ENCODE data around the gene FAM174B. TPM values are rescaled to one million over a fixed set of nuclear protein-coding genes. Genes with fewer than 3 reads are reported as not detected.

FAM174B gene
- 0.94 and 1.6 TPM in 2 replicates for total RNA-seq

DNA sequence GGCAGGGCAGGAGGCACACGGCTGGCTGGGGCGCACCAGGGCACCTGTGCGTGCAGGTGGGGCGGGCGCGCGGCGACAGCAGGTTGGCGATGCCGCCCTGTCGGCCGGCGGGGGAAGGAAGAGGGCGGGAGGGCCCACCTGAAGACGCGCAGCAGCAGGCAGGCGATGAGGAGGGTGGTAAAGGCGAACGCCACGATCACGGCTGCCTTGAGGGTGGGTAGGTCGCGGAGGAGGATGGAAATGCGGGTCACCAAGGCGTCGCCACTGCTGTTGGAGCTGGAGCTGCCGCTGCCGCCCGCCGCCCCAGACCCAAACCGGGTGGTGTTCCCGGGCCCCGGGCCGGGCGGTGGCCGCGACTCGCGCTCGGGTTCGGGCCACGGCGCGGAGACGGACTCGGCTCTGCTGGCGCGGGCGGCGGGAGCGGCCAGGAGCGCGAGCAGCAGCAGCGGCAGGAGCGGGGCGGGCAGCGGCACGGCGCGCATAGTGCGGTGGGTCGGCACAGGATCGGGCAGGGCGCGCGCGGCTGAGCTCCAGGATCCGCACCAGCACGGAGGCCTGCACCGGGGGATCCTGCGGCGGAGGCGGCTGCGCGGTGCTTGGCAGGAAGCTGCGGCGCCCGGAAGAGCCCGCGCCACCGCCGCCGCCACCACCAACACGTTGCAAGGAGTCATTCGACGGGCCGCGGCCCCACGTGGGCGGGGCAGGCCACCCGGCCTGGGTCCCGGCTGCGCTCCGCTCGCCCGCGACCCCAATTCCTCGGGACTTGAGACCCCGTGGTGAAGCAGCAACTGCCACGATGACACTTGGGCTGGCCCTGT is at the start of gene FAM174B:
Gene FAM174B (minus strand): TSS at position 598 of the 818 bp plus-strand sequence.

Other genes starting within 250 kb of the FAM174B start
- 29.3 and 29.9 TPM in 2 replicates for gene CHD2, start 244.5 kb upstream of the FAM174B start, total RNA-seq